ENCODE measurements around the gene SH2D2A.

SH2D2A gene

GRCh38 chr1:156847591-156848460, 31.2 kb upstream of the SH2D2A start:
- no peak for DNase-seq

GRCh38 chr1:156846643-156847042, 30.0 kb upstream of the SH2D2A start:
- no peak for DNase-seq

- DNase-seq: no peak
These were observed 29.4 kb upstream of the SH2D2A start for GRCh38 chr1:156845953-156846545.

- DNase-seq: no peak
These were observed 28.7 kb upstream of the SH2D2A start for GRCh38 chr1:156845055-156845952.

- no peak for DNase-seq
These were observed 28.0 kb upstream of the SH2D2A start for GRCh38 chr1:156844638-156845037.

- DNase-seq: no peak
These were observed 27.5 kb upstream of the SH2D2A start for GRCh38 chr1:156844102-156844501.

GRCh38 chr1:156842618-156843300, 26.1 kb upstream of the SH2D2A start:
- DNase-seq: no peak

- no peak for DNase-seq
These were observed 24.7 kb upstream of the SH2D2A start for GRCh38 chr1:156841295-156841855.

- DNase-seq: no peak
These were observed 24.2 kb upstream of the SH2D2A start for GRCh38 chr1:156840898-156841279.

GRCh38 chr1:156840186-156840897, 23.7 kb upstream of the SH2D2A start:
- no peak for DNase-seq

- DNase-seq: no peak
These were observed 22.9 kb upstream of the SH2D2A start for GRCh38 chr1:156839426-156840109.

GRCh38 chr1:156838972-156839371, 22.3 kb upstream of the SH2D2A start:
- DNase-seq: no peak

GRCh38 chr1:156836892-156837291, 20.2 kb upstream of the SH2D2A start:
- DNase-seq: no peak

GRCh38 chr1:156836041-156836654, 19.5 kb upstream of the SH2D2A start:
- DNase-seq: no peak

GRCh38 chr1:156834322-156834721, 17.7 kb upstream of the SH2D2A start:
- DNase-seq: no peak

GRCh38 chr1:156833603-156834002, 17.0 kb upstream of the SH2D2A start:
- no peak for DNase-seq

- no peak for DNase-seq
These were observed 15.8 kb upstream of the SH2D2A start for GRCh38 chr1:156832434-156832833.

GRCh38 chr1:156828400-156829124, 11.9 kb upstream of the SH2D2A start:
- no peak for DNase-seq

- no peak for DNase-seq
These were observed 10.0 kb upstream of the SH2D2A start for GRCh38 chr1:156826630-156827029.

GRCh38 chr1:156823210-156823790, 6.7 kb upstream of the SH2D2A start:
- no peak for DNase-seq

All from NCI-H1105 (cell line).